ENCODE measurements around the gene PRTG. TPM values are rescaled to one million over a fixed set of nuclear protein-coding genes. Genes with fewer than 3 reads are reported as not detected.

The PRTG gene
- total and polyA plus RNA-seq, 10 of the 15 experiments (the other 5 are each of a cell fraction or from before 2014, with no cell fraction given): under 0.01 to 0.25 TPM; not detected in 8

GRCh38 chr15:55695432-55695831 lies 47.5 kb downstream of the PRTG start (continued):
- TF ChIP-seq, protein P1, sequence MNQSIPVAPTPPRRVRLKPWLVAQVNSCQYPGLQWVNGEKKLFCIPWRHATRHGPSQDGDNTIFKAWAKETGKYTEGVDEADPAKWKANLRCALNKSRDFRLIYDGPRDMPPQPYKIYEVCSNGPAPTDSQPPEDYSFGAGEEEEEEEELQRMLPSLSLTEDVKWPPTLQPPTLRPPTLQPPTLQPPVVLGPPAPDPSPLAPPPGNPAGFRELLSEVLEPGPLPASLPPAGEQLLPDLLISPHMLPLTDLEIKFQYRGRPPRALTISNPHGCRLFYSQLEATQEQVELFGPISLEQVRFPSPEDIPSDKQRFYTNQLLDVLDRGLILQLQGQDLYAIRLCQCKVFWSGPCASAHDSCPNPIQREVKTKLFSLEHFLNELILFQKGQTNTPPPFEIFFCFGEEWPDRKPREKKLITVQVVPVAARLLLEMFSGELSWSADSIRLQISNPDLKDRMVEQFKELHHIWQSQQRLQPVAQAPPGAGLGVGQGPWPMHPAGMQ (IDR thresholded peaks at IDR 0.05; ENCODE audit: borderline replicate concordance): no peak

DNA sequence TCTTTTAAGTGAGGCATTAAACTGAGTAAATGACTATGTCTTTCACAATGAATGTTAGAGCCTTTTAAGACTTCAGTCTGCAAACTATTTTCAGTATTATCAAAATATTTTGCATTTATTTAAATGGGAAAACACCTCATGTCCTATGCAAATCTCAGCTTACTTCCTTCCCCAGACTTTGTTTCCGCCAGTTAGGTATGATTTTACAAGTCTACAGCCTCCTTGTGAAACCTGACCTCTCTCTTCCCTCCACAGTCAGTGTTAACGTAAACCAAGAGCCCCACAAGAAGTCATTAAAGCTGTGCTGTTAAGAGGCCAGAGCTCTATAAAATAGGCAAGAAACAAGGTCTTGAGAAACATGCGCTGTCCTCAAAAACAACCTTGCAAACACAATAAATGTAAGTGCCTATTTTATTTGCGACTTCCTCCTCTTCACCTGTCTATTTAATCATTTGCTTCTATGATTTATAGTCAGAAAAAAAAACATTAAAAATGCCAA lies 48.3 kb downstream of the PRTG start:
- WGBS (ENCODE audit: insufficient coverage, insufficient replicate concordance, low lambda C conversion rate, missing lambda C conversion rate): 51% methylated on average over 4 of the region's 4 CpGs
- peak; percentile 48 for DNase-seq (ENCODE audit: low read depth, low spot score)
- intact Hi-C loops (cut with micrococcal nuclease; ENCODE audit: unreplicated experiment): no loop called here
- H3K36me3 ChIP-seq (ENCODE audit: control insufficient read depth in 2 of 2, insufficient read depth in 2 of 2, low read length in 1 of 2): no peaks in the 10 kb centered on the region
- H3K27ac ChIP-seq (ENCODE audit: control insufficient read depth, insufficient read depth): no peak overlapping the region
- BruUV-seq (replicated peaks): no TSS peak
- SMC1A ChIA-PET (ENCODE audit: uncharacterized antibody, unreplicated experiment): interaction anchor here (0.5 to 1.8 kb wide), 2 partner anchors 9 to 770 kb away, joined by 3 to 4 read pairs; no protein-coding TSS in a partner anchor
- H3K9ac ChIP-seq (ENCODE audit: control insufficient read depth, insufficient read depth, low read length): no peak overlapping the region
- H3K79me2 ChIP-seq (ENCODE audit: control insufficient read depth, insufficient read depth, low read length): no peaks in the 10 kb centered on the region
- in situ Hi-C loops (cut with MboI): no loop called here
- no peak overlapping the region for H3K4me3 ChIP-seq
- CTCF ChIA-PET: no interaction called here
- peak; percentile 87 for ATAC-seq
- POLR2A ChIA-PET: no interaction called here
- H3K4me1 ChIP-seq (ENCODE audit: control insufficient read depth, insufficient read depth, low read length): no peaks in the 10 kb centered on the region
- RAD21 ChIA-PET (ENCODE audit: unreplicated experiment): no interaction called here
- no peaks in the 10 kb centered on the region for H3K27me3 ChIP-seq (replicated peaks in 1 of 2; ENCODE audit: control insufficient read depth in 2 of 2, insufficient read depth in 2 of 2, low read length in 1 of 2)
- 0 out of 2 replicates have a peak overlapping the region, but pooled peaks have one; percentile 25 for H3K4me2 ChIP-seq (ENCODE audit: control insufficient read depth, insufficient read depth)
- peak; percentile 74 for FAIRE-seq
- no peaks in the 10 kb centered on the region for H4K20me1 ChIP-seq (ENCODE audit: control insufficient read depth, insufficient read depth)
- H3K9me3 ChIP-seq (replicated peaks; ENCODE audit: control insufficient read depth, insufficient read depth, low read length): no peaks in the 10 kb centered on the region
- peak overlapping the region; percentile 17 for H2AFZ ChIP-seq (ENCODE audit: control insufficient read depth, low read depth, low read length)
- peak; percentile 73; the same call in 1 of the 2 replicates for TF ChIP-seq MEF2A (IDR thresholded peaks at IDR 0.05; ENCODE audit: insufficient read depth, low read depth, low read length)
- no peak for TF ChIP-seq CHD4 (IDR thresholded peaks at IDR 0.05)
- no peak for TF ChIP-seq NR2F1 (conservative IDR thresholded peaks at IDR 0.05)
- 0 out of 2 replicates have a peak, but pooled peaks have one; percentile 14 for TF ChIP-seq IRF4 (IDR thresholded peaks at IDR 0.05; ENCODE audit: low read depth, low read length)
- TF ChIP-seq, protein P2, sequence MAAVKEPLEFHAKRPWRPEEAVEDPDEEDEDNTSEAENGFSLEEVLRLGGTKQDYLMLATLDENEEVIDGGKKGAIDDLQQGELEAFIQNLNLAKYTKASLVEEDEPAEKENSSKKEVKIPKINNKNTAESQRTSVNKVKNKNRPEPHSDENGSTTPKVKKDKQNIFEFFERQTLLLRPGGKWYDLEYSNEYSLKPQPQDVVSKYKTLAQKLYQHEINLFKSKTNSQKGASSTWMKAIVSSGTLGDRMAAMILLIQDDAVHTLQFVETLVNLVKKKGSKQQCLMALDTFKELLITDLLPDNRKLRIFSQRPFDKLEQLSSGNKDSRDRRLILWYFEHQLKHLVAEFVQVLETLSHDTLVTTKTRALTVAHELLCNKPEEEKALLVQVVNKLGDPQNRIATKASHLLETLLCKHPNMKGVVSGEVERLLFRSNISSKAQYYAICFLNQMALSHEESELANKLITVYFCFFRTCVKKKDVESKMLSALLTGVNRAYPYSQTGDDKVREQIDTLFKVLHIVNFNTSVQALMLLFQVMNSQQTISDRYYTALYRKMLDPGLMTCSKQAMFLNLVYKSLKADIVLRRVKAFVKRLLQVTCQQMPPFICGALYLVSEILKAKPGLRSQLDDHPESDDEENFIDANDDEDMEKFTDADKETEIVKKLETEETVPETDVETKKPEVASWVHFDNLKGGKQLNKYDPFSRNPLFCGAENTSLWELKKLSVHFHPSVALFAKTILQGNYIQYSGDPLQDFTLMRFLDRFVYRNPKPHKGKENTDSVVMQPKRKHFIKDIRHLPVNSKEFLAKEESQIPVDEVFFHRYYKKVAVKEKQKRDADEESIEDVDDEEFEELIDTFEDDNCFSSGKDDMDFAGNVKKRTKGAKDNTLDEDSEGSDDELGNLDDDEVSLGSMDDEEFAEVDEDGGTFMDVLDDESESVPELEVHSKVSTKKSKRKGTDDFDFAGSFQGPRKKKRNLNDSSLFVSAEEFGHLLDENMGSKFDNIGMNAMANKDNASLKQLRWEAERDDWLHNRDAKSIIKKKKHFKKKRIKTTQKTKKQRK (IDR thresholded peaks at IDR 0.05; ENCODE audit: low read depth, low read length): no peak
- no peak for TF ChIP-seq SMARCA5 (IDR thresholded peaks at IDR 0.05)
- TF ChIP-seq, protein P3, sequence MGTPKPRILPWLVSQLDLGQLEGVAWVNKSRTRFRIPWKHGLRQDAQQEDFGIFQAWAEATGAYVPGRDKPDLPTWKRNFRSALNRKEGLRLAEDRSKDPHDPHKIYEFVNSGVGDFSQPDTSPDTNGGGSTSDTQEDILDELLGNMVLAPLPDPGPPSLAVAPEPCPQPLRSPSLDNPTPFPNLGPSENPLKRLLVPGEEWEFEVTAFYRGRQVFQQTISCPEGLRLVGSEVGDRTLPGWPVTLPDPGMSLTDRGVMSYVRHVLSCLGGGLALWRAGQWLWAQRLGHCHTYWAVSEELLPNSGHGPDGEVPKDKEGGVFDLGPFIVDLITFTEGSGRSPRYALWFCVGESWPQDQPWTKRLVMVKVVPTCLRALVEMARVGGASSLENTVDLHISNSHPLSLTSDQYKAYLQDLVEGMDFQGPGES (IDR thresholded peaks at IDR 0.05): no peak
- TF ChIP-seq YY1 (IDR thresholded peaks at IDR 0.05; ENCODE audit: low read depth, low read length): no peak
- no peak for TF ChIP-seq NFYA (IDR thresholded peaks at IDR 0.05; ENCODE audit: borderline replicate concordance, low read depth, low read length)
- TF ChIP-seq POU2F2 (IDR thresholded peaks at IDR 0.05; ENCODE audit: borderline replicate concordance, low read depth, low read length): peak; percentile 89; the same call in 2 of the 3 replicates
- no peak for TF ChIP-seq CUX1 (IDR thresholded peaks at IDR 0.05; ENCODE audit: insufficient replicate concordance, low read depth, low read length)
